HUDEP-2 (cell line): ENCODE results near the gene TBX6.

Experiments
- DNase-seq, 76 experiments: peaks; one replicate each; lab custom pipeline; 2025; ENCODE audit not compliant: unreplicated experiment in 76 of 76; lab: John Stamatoyannopoulos, UW

The TBX6 gene

GRCh38 chr16:30068333-30068732 is 23.4 kb downstream of the TBX6 start:
- no peak for DNase-seq

- no peak for DNase-seq
Measured at GRCh38 chr16:30067584-30067916, 24.2 kb downstream of the TBX6 start.

- peak in 1 of 76 experiments; percentile 48 for DNase-seq
Measured at GRCh38 chr16:30066761-30067583, 24.8 kb downstream of the TBX6 start.

GRCh38 chr16:30065943-30066760 is 25.6 kb downstream of the TBX6 start:
- peak in 12 of 76 experiments; percentile 25 to 59 (median 42) for DNase-seq

- DNase-seq, result peak in 75 of 76 experiments; percentile 28 to 97 (median 92)
Measured at GRCh38 chr16:30065102-30065942, 26.4 kb downstream of the TBX6 start, which contains the start of gene ALDOA. Gene ALDOA (plus strand): TSS chr16:30065760. CDS start chr16:30066898, 1,138 bp downstream.

- peak in 1 of 76 experiments; percentile 55 for DNase-seq
Measured at GRCh38 chr16:30064729-30065101, 27.0 kb downstream of the TBX6 start.

- peak in 57 of 76 experiments; percentile 16 to 71 (median 46) for DNase-seq
Measured at GRCh38 chr16:30063893-30064728, 27.6 kb downstream of the TBX6 start.

- no peak for DNase-seq
Measured at GRCh38 chr16:30063278-30063892, 28.3 kb downstream of the TBX6 start.

- DNase-seq, result no peak
Measured at GRCh38 chr16:30060836-30061554, 30.7 kb downstream of the TBX6 start.

- DNase-seq, result no peak
Measured at GRCh38 chr16:30060346-30060745, 31.4 kb downstream of the TBX6 start.

- DNase-seq, result peak in 44 of 76 experiments; percentile 6 to 56 (median 30)
Measured at GRCh38 chr16:30054959-30055553, 36.7 kb downstream of the TBX6 start.

GRCh38 chr16:30054451-30054850 is 37.3 kb downstream of the TBX6 start:
- DNase-seq, result no peak

GRCh38 chr16:30053376-30054015 is 38.2 kb downstream of the TBX6 start:
- no peak for DNase-seq

- DNase-seq, result peak in 74 of 76 experiments; percentile 50 to 95 (median 88)
Measured at GRCh38 chr16:30052671-30053372, 38.9 kb downstream of the TBX6 start.

- no peak for DNase-seq
Measured at GRCh38 chr16:30051518-30051917, 40.2 kb downstream of the TBX6 start.

GRCh38 chr16:30049871-30050270 is 41.9 kb downstream of the TBX6 start:
- no peak for DNase-seq

- no peak for DNase-seq
Measured at GRCh38 chr16:30046588-30046987, 45.1 kb downstream of the TBX6 start.
